ENCODE results near the gene CDKL5.

DNA sequence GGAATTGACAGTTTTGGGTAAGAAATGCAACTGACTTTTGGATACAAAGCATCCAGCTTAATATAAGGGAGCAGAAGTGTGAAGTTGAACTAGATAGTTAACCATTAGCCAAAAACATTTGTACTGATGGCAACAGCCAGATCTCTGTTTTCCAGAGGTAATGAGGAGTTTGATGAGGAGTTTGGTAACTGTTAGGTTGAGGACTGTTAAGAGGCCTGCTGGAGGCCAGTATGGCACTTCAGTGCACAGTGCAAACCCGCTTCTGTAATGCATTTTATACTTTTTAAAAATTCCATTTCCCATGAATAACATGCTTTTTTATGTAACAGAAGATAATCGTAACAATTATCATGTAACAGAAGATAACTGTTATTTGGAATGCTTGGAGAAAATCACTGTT is 30.0 kb downstream of the CDKL5 start:
- TF ChIP-seq, protein P1, sequence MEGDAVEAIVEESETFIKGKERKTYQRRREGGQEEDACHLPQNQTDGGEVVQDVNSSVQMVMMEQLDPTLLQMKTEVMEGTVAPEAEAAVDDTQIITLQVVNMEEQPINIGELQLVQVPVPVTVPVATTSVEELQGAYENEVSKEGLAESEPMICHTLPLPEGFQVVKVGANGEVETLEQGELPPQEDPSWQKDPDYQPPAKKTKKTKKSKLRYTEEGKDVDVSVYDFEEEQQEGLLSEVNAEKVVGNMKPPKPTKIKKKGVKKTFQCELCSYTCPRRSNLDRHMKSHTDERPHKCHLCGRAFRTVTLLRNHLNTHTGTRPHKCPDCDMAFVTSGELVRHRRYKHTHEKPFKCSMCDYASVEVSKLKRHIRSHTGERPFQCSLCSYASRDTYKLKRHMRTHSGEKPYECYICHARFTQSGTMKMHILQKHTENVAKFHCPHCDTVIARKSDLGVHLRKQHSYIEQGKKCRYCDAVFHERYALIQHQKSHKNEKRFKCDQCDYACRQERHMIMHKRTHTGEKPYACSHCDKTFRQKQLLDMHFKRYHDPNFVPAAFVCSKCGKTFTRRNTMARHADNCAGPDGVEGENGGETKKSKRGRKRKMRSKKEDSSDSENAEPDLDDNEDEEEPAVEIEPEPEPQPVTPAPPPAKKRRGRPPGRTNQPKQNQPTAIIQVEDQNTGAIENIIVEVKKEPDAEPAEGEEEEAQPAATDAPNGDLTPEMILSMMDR (IDR thresholded peaks at IDR 0.05), result no peak
- no peak for TF ChIP-seq POLR2A (IDR thresholded peaks at IDR 0.05)
